ENCODE measurements around the gene TDRD9.
A peak's percentile ranks its signal among the peaks of the same experiment; 100 is the strongest.
"Not testable (repeated sequence)": the region's sequence is repeated elsewhere in the genome, so short reads cannot be mapped to it uniquely, and the experiment has no call there.

TDRD9 gene

GRCh38 chr14:103894034-103894722 is 34.1 kb upstream of the TDRD9 start:
- no peak for DNase-seq

GRCh38 chr14:103894723-103895059 is 33.6 kb upstream of the TDRD9 start:
- DNase-seq, result no peak

- DNase-seq, result no peak
These were observed 31.7 kb upstream of the TDRD9 start for GRCh38 chr14:103896578-103896977.

- DNase-seq, result no peak
These were observed 30.9 kb upstream of the TDRD9 start for GRCh38 chr14:103897075-103897947.

- DNase-seq, result no peak
These were observed 30.1 kb upstream of the TDRD9 start for GRCh38 chr14:103898204-103898603.

- DNase-seq, result no peak
These were observed 29.5 kb upstream of the TDRD9 start for GRCh38 chr14:103898711-103899110.

GRCh38 chr14:103899316-103899715 is 28.9 kb upstream of the TDRD9 start:
- no peak for DNase-seq

GRCh38 chr14:103899833-103900232 is 28.4 kb upstream of the TDRD9 start:
- no peak for DNase-seq

GRCh38 chr14:103904493-103905107 is 23.7 kb upstream of the TDRD9 start:
- DNase-seq, result no peak

GRCh38 chr14:103905842-103906456 is 22.3 kb upstream of the TDRD9 start:
- DNase-seq, result peak in 1 of 2 experiments; percentile 11

GRCh38 chr14:103908580-103908979 is 19.7 kb upstream of the TDRD9 start:
- DNase-seq, result peak; percentile 18 to 22

GRCh38 chr14:103909531-103910261 is 18.6 kb upstream of the TDRD9 start:
- DNase-seq, result no peak

GRCh38 chr14:103910262-103910935 is 17.9 kb upstream of the TDRD9 start:
- peak; percentile 65 to 69 for DNase-seq

GRCh38 chr14:103910984-103911383 is 17.3 kb upstream of the TDRD9 start:
- DNase-seq, result no peak

GRCh38 chr14:103915616-103916015 is 12.6 kb upstream of the TDRD9 start:
- DNase-seq, result no peak

- no peak for DNase-seq
These were observed 11.5 kb upstream of the TDRD9 start for GRCh38 chr14:103916636-103917262.

- DNase-seq, result peak; percentile 90 to 91
These were observed 7.0 kb upstream of the TDRD9 start for GRCh38 chr14:103920981-103921854.

GRCh38 chr14:103921855-103922200 is 6.4 kb upstream of the TDRD9 start:
- DNase-seq, result not testable (repeated sequence)

GRCh38 chr14:103923863-103924262 is 4.4 kb upstream of the TDRD9 start:
- no peak for DNase-seq

- no peak for DNase-seq
These were observed 2.9 kb upstream of the TDRD9 start for GRCh38 chr14:103925316-103925715.

GRCh38 chr14:103927566-103927965 is 690 bp upstream of the TDRD9 start:
- DNase-seq, result no peak

Data from activated CD4-positive, alpha-beta T cell treated with anti-CD3 and anti-CD28 coated beads, Interleukin-2, amount 50 U/mL, for 4 hours (primary cell).